HL-60/S4 treated with retinoic acid at 250 ng/mL for 4 days and 3 days (cell line): ENCODE measurements around the gene RAB40B.

ENCODE experiments used
- in situ Hi-C: fragments of 300-500 bp; cut with MboI; formaldehyde crosslinking; loops from 2 replicates; pipeline ENCODE4 v1.7.0; 2022; ENCODE audit warnings: low sequenced_read_pairs

Gene RAB40B

DNA sequence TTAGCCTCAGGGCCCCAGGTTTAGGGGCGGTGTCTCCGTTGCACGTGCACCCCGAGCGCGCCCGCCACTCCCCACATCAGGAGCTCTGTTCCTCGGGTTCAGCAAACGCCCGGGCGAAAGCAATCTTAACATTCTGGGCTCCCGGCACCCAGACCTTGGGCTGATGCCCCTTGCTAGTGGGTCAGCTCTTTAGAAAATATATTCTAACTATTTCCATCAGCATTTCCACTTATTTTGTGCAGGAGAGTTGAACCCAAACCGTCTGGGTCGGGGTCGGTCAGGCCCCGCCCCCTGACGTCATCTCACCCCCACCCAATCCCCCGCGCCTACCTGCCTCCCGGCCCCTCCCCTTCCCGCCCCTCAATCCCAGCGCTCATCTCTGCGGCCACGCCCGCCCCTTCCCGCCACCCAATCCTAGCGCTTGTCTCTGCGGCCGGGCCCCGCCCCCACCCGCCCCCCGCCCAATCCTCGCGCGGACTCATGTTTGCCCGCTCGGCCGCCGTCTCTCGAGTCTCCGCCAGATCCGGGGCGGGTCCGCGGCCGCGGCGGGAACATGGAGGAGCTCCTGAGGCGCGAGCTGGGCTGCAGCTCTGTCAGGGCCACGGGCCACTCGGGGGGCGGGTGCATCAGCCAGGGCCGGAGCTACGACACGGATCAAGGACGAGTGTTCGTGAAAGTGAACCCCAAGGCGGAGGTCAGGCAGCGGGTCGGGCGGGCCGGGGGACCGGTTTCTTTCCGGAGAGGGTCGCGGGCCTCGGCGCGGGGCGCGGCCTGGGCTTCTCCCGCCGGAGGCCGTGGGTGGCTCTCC lies 17.9 kb upstream of the RAB40B start, which contains the start of gene FN3KRP:
FN3KRP (plus strand) TSS at position 504 of the 808 bp plus-strand sequence; CDS start at position 554, 50 bp downstream.
- in situ Hi-C loops: no loop called here

GRCh38 chr17:82713071-82713723 lies 14.7 kb upstream of the RAB40B start:
- in situ Hi-C loops: no loop called here

- in situ Hi-C loops: no loop called here
These were observed 12.2 kb upstream of the RAB40B start for GRCh38 chr17:82710499-82711232.

GRCh38 chr17:82709676-82710498 lies 11.4 kb upstream of the RAB40B start:
- in situ Hi-C loops: no loop called here

DNA sequence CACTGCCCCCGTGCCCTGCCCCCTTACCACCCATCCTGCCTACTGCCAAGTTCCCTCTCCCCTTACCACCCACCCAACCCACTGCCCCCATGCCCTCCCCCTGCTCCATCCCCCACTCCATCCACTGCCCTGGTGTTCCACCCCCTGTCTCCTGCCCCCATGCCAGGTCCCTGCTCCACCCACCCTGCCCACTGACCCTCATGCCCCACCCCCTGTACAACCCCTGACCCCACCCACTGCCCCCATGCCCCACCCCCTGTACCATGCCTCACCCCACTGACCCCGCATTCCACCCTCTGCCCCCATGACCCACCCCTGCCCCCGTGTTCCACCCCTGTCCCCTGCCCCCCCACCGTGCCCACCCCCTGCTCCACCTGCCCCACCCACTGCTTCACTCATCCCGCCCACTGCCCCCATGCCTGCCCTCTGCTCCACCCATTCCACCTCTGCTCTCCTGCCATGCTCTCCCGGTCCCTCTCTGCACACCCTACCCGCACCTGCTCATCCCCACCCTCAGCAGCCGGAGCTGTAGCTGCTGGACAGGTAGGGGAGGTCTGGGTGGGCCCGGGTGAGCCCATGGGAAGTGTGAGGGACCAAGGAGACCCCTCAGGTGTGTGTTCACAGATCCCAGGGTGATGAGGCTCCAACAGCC lies 10.7 kb upstream of the RAB40B start:
- in situ Hi-C loops: no loop called here

DNA sequence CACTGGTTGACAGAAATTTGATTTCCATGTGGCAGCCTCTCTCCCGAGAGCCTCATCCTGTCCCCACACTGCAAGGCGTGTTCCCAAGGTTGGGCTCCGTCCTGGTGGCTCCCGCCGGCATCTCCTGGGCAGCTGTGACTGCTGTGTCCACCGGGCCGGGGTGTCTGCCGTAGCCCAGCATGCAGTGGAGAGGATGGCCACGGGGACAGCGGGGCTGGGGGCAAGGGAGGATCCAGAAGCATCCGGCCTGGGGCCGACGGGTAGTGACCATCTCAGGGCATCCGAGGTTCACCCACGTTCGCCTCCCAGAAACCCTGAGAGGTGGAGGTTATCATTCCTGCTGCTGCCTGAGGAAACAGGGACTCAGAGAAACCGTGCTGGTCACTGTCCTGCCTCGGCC lies 7.3 kb upstream of the RAB40B start:
- in situ Hi-C loops: no loop called here

GRCh38 chr17:82704886-82705285 lies 6.4 kb upstream of the RAB40B start:
- in situ Hi-C loops: no loop called here

DNA sequence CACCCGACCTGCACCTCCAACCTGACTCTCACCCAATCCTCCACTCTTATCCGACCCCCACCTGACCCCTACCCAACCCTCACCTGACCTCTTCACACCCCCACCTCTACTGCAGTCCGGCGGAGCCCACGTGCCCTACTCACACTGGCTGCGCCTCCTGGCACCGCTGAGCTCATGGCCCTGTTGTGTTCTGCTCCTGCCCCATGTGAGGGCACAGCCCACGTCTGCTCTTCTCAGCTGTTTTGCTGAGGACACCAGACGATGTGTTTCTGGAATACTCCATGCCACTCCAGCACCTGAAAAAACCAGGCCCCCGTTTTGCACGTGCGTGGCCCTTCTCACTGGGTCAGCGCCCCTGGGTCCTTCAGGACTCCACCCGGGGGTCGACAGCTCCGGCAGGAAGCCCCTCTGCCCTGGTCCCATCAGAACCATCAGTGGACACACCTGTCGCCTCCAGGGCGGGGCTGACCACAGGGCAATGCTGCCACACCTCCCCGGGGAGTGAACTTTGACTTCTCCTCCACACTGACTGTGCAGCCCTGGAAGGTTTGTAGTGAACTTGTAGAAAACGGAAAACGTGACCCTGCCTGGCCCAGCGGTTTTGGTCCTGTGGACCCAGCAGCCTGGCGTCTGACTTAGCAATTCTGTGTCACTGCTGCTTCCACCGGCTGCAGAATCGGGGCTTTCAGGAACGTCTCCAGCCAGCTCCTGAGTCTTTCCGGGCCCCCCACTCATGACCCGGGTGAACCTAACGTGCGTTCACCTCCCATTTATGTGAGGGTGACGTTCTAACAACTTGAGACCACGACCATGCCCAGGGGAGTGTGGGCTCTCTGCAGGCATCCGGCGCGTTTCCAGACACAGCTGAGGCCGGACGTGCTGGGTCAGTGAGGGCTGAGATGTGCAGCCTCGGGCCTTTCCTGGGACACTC lies 5.7 kb upstream of the RAB40B start:
- in situ Hi-C loops: no loop called here

DNA sequence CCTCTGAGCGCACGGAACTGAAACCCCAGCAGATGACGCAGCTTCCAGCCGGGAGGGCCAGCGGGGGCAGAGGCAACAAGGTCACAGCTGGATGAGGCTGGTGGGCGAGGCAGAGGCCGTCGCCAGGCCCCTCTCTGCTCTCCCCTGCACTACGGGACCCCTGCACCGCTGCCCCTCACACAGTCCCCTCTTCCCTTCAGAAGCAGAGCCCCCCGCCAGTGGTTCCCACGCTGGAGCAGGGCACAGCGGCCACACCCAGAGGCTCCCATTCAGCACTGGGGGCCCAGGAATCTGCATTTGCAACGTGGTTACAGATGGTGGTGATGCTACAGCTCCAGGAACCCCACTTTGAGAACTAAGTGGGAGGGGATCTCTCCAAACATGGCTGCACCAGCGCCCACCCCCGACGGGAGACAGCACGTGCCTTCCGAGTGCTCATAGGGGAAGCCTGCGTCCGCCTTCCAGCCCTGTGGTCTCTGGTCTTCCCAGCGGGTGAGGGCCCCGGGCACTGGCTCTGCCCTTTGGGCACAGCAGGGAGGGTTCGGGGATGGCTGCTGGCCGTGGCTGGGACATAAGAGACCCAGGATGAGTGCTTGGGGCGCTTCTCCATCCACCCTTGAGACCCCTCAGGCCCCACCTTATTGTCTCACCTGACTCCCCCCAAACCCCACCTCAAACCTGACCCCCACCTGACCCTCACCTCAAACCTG lies 4.7 kb upstream of the RAB40B start:
- in situ Hi-C loops: no loop called here

DNA sequence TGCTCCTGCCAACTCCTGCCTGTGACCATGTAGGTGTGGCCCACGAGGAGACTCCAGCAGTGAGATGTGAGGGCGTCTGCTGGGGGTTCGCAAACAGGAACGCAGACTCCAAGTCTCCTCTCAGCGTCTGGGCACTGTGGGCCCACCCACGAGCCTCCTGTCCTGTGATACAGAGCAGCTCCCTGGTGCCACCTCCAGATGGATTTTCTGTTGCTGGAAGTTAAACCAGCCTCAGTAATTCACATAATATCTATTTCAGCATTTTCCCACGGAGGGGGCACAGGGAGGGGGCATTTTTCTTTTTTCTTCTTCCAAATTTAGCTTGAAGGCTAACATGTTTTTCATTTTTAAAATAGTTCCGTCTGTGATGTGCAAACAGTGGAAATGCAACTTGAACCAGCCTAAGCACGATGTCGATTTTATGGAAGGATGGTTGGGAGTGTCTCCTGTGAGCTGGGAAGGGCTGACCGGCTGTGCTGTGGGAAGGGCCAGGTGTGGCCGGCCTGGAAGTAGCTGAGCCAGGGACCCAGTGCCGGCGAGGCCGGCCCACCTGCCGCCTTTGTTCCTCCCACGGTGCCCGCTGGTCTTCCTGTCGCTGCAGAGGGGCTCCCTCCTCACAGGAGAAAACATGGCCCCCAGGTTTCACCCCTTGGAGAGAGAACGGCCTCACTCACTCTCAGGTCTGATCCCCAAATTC lies 3.9 kb upstream of the RAB40B start:
- in situ Hi-C loops: no loop called here

DNA sequence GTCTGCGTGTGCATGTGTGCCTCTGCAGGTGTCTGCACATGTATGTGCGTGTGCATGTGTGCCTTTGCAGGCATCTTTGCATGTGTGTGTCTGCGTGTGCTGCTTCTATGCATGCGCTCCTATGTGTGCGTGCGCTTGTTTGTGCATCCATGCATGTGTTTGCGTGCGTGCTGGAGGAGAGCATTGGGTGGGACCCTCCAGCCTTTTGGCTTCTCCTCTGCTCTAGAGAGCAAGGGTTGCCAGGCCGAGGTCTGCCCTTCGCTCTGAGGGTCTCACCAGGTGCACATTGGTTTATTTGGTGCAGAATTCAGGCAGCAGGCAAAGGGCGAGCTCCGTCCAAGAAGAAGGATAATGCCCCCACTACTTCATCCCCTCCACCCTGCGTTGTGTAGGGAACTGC lies 1.1 kb upstream of the RAB40B start:
- in situ Hi-C loops: no loop called here

- in situ Hi-C loops: no loop called here
These were observed 510 bp upstream of the RAB40B start for GRCh38 chr17:82698974-82699442.

GRCh38 chr17:82697808-82698064 lies 762 bp downstream of the RAB40B start:
- in situ Hi-C loops: no loop called here

- in situ Hi-C loops: no loop called here
These were observed 1.3 kb downstream of the RAB40B start for GRCh38 chr17:82696916-82697807.

GRCh38 chr17:82696259-82696658 lies 2.2 kb downstream of the RAB40B start:
- in situ Hi-C loops: no loop called here

DNA sequence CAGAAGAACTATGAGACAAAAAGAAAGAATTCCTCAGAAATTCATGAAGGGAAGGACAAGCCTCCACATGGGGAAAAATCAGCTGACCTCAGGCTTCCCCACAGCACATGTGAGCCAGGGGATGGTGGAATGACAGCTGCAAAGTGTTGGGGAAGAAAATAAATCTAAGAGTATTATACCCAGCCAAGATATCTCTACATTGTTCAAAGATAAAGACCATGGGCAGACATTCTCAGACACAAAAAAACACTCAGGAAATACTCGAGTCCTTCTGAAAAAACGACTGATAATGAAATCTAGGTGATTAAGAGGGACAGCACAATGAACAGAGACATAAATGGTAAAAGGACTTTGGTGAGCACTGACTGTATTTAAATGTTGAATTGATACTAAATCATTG lies 3.9 kb downstream of the RAB40B start:
- in situ Hi-C loops: no loop called here

- in situ Hi-C loops: no loop called here
These were observed 5.2 kb downstream of the RAB40B start for GRCh38 chr17:82693168-82693867.
